Measurements from ENCODE around the gene TRIM71. TPM values are rescaled to one million over a fixed set of nuclear protein-coding genes. Genes with fewer than 3 reads are reported as not detected.

The TRIM71 gene
- total RNA-seq, 4 donors from 2014 or later, result 0.16 TPM; not detected in 3

GRCh38 chr3:32912046-32912445 lies 94.2 kb downstream of the TRIM71 start:
- no peak for TF ChIP-seq CTCF (IDR thresholded peaks at IDR 0.05; ENCODE audit: low read depth)

GRCh38 chr3:32913790-32914446 lies 96.1 kb downstream of the TRIM71 start:
- no peak for TF ChIP-seq CTCF (IDR thresholded peaks at IDR 0.05; ENCODE audit: low read depth)

GRCh38 chr3:32919920-32920319 lies 102.1 kb downstream of the TRIM71 start:
- TF ChIP-seq CTCF (IDR thresholded peaks at IDR 0.05; ENCODE audit: low read depth), result no peak

- no peak for TF ChIP-seq CTCF (IDR thresholded peaks at IDR 0.05; ENCODE audit: low read depth)
Measured at GRCh38 chr3:32922078-32922477, 104.3 kb downstream of the TRIM71 start.

GRCh38 chr3:32930161-32930560 lies 112.4 kb downstream of the TRIM71 start:
- TF ChIP-seq CTCF (IDR thresholded peaks at IDR 0.05; ENCODE audit: low read depth), result no peak

GRCh38 chr3:32934150-32934742 lies 116.4 kb downstream of the TRIM71 start:
- no peak for TF ChIP-seq CTCF (IDR thresholded peaks at IDR 0.05; ENCODE audit: low read depth)

- TF ChIP-seq CTCF (IDR thresholded peaks at IDR 0.05; ENCODE audit: low read depth), result no peak
Measured at GRCh38 chr3:32937331-32937730, 119.5 kb downstream of the TRIM71 start.

Data from subcutaneous adipose tissue (tissue), 4 donors.